Adrenal gland (tissue), 5 donors: ENCODE measurements around the gene AFAP1L2.

Experiments
- POLR2A ChIP-seq, 2 donors: fragments of 450-650 bp; IDR thresholded peaks; one replicate each; pipeline ENCODE4 v1.6.1; 2017; ENCODE audit warnings: antibody characterized with exemption in 2 of 2, mild to moderate bottlenecking in 2 of 2, moderate library complexity in 1 of 2
- TF ChIP-seq, protein P1 (sequence below), 6 experiments: fragments of 450-650 bp in 4 of 6; fragments of 200-600 bp in 2 of 6; sonication (generic) in 1 of 6; IDR thresholded peaks; 1 replicate in 5 of 6; 2 replicates in 1 of 6; pipeline versions ENCODE4 v1.5.1 to v1.8.0; 2016 to 2021; ENCODE audit warnings: antibody characterized with exemption in 6 of 6, mild to moderate bottlenecking in 2 of 6, moderate library complexity in 1 of 6
- donor health status: DM: no; HTN: no; CAD: no.

DNA sequence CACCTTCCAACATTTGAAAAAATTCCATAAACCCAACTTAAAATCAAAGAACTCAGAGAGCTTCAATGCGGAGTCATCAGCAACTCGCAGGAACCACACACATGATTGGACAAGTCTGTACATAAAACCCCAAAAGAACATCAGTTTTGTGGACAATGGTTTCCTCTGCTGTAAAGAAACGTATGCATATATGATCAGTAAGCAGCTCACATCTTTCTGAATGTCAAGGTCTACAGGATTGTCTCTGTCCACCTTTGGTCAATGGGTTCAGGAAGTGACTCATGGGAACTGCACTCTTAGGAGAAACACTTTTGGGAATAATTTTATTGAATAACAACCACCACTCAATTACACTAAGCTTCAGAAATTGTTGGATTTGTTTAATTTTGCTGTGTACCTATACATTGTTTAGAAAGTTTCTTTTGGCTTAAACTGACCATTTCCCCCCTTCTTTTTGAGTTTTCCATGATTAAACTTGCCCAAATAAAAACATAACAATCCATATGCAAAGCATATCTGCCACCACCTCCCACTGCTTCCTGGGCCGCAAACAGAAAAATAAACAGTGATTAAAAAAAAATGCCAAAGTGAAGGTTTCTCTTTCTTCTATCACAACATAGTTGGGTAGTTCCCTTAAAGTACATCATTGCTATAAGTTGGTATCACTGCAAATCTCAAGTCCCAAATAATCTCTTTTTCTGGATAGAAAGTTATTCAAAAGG lies 27.3 kb upstream of the AFAP1L2 start:
- TF ChIP-seq, protein P1, sequence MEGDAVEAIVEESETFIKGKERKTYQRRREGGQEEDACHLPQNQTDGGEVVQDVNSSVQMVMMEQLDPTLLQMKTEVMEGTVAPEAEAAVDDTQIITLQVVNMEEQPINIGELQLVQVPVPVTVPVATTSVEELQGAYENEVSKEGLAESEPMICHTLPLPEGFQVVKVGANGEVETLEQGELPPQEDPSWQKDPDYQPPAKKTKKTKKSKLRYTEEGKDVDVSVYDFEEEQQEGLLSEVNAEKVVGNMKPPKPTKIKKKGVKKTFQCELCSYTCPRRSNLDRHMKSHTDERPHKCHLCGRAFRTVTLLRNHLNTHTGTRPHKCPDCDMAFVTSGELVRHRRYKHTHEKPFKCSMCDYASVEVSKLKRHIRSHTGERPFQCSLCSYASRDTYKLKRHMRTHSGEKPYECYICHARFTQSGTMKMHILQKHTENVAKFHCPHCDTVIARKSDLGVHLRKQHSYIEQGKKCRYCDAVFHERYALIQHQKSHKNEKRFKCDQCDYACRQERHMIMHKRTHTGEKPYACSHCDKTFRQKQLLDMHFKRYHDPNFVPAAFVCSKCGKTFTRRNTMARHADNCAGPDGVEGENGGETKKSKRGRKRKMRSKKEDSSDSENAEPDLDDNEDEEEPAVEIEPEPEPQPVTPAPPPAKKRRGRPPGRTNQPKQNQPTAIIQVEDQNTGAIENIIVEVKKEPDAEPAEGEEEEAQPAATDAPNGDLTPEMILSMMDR (IDR thresholded peaks at IDR 0.05), result no peak
- TF ChIP-seq POLR2A (IDR thresholded peaks at IDR 0.05), result no peak
